ENCODE measurements around the gene GPLD1. TPM values are rescaled to one million over a fixed set of nuclear protein-coding genes. Genes with fewer than 3 reads are reported as not detected.
A peak's percentile ranks its signal among the peaks of the same experiment; 100 is the strongest.

The GPLD1 gene
- total and polyA plus RNA-seq, 4 donors = 0.45 to 3.8 (median 1.7) TPM

- no peak overlapping the region for H3K4me3 ChIP-seq
- no peak overlapping the region for H3K9ac ChIP-seq (ENCODE audit: insufficient read depth in 1 of 2, low read length in 2 of 2)
- no peaks in the 10 kb centered on the region for H3K4me1 ChIP-seq (ENCODE audit: control insufficient read depth in 5 of 5, insufficient read depth in 5 of 5, low read length in 5 of 5)
- no peaks in the 10 kb centered on the region for H3K36me3 ChIP-seq (ENCODE audit: control insufficient read depth in 4 of 4, insufficient read depth in 4 of 4, low read length in 4 of 4)
- H3K9me3 ChIP-seq (ENCODE audit: control insufficient read depth in 4 of 4, insufficient read depth in 3 of 4, low read length in 3 of 4) = no peaks in the 10 kb centered on the region
- 66 to 70% methylated on average over 13 of the region's 13 CpGs for WGBS, 2 donors
- no peaks in the 10 kb centered on the region for H3K27me3 ChIP-seq (ENCODE audit: control insufficient read depth in 3 of 3, insufficient read depth in 3 of 3, low read length in 2 of 3)
- no peak for TF ChIP-seq CTCF (IDR thresholded peaks at IDR 0.05; ENCODE audit: control extremely low read depth, extremely low read depth)
- DNase-seq (peak in 1 of 3 donors; percentile 18), ATAC-seq (ENCODE audit: insufficient read depth, low FRiP score) (no peak)
- H3K27ac ChIP-seq (ENCODE audit: low read depth in 1 of 2, low read length in 1 of 2) = peak overlapping the region in 1 of 2 donors; percentile 74
These were observed 37.6 kb downstream of the GPLD1 start for GRCh38 chr6:24451581-24452388.

GRCh38 chr6:24448828-24449525, 40.4 kb downstream of the GPLD1 start:
- DNase-seq = no peak

GRCh38 chr6:24448396-24448795, 41.0 kb downstream of the GPLD1 start:
- H3K9ac ChIP-seq (ENCODE audit: insufficient read depth in 1 of 2, low read length in 2 of 2) = no peak overlapping the region
- H3K36me3 ChIP-seq (ENCODE audit: control insufficient read depth in 4 of 4, insufficient read depth in 4 of 4, low read length in 4 of 4) = no peaks in the 10 kb centered on the region
- WGBS, 2 donors = 69 to 76% methylated on average over 4 of the region's 4 CpGs
- no peaks in the 10 kb centered on the region for H3K4me1 ChIP-seq (ENCODE audit: control insufficient read depth in 5 of 5, insufficient read depth in 5 of 5, low read length in 5 of 5)
- DNase-seq (no peak), ATAC-seq (ENCODE audit: insufficient read depth, low FRiP score) (no peak)
- no peaks in the 10 kb centered on the region for H3K27me3 ChIP-seq (ENCODE audit: control insufficient read depth in 3 of 3, insufficient read depth in 3 of 3, low read length in 2 of 3)
- no peak overlapping the region for H3K4me3 ChIP-seq
- H3K9me3 ChIP-seq (ENCODE audit: control insufficient read depth in 4 of 4, insufficient read depth in 3 of 4, low read length in 3 of 4) = no peaks in the 10 kb centered on the region
- TF ChIP-seq CTCF (IDR thresholded peaks at IDR 0.05; ENCODE audit: control extremely low read depth, extremely low read depth) = no peak
- H3K27ac ChIP-seq (ENCODE audit: low read depth in 1 of 2, low read length in 1 of 2) = no peak overlapping the region

More at GRCh38 chr6:24448828-24449525, 40.4 kb downstream of the GPLD1 start:
- no peaks in the 10 kb centered on the region for H3K4me1 ChIP-seq (ENCODE audit: control insufficient read depth in 5 of 5, insufficient read depth in 5 of 5, low read length in 5 of 5)
- no peaks in the 10 kb centered on the region for H3K27me3 ChIP-seq (ENCODE audit: control insufficient read depth in 3 of 3, insufficient read depth in 3 of 3, low read length in 2 of 3)
- ATAC-seq (ENCODE audit: insufficient read depth, low FRiP score) = no peak
- no peak overlapping the region for H3K9ac ChIP-seq (ENCODE audit: insufficient read depth in 1 of 2, low read length in 2 of 2)
- no peaks in the 10 kb centered on the region for H3K36me3 ChIP-seq (ENCODE audit: control insufficient read depth in 4 of 4, insufficient read depth in 4 of 4, low read length in 4 of 4)
- H3K27ac ChIP-seq (ENCODE audit: low read depth in 1 of 2, low read length in 1 of 2) = no peak overlapping the region
- 59 to 76% methylated on average over 9 of the region's 9 CpGs for WGBS, 2 donors
- H3K4me3 ChIP-seq = no peak overlapping the region
- no peak for TF ChIP-seq CTCF (IDR thresholded peaks at IDR 0.05; ENCODE audit: control extremely low read depth, extremely low read depth)
- H3K9me3 ChIP-seq (ENCODE audit: control insufficient read depth in 4 of 4, insufficient read depth in 3 of 4, low read length in 3 of 4) = no peaks in the 10 kb centered on the region

Measured in lung (tissue), 12 donors.